ENCODE data around the gene ARFIP1.

Gene ARFIP1

GRCh38 chr4:152819026-152819645, 39.4 kb downstream of the ARFIP1 start:
- TF ChIP-seq CTCF (IDR thresholded peaks at IDR 0.05; ENCODE audit: insufficient read depth, low read depth, low read length, missing control alignments): no peak
- no peak overlapping the region for H3K4me3 ChIP-seq (ENCODE audit: low read depth, low read length)
- DNase-seq (ENCODE audit: low read depth): no peak

- TF ChIP-seq CTCF (IDR thresholded peaks at IDR 0.05; ENCODE audit: insufficient read depth, low read depth, low read length, missing control alignments): no peak
Measured at GRCh38 chr4:152820073-152820472, 40.3 kb downstream of the ARFIP1 start.

GRCh38 chr4:152822323-152822722, 42.6 kb downstream of the ARFIP1 start:
- DNase-seq (ENCODE audit: low read depth): no peak
- TF ChIP-seq CTCF (IDR thresholded peaks at IDR 0.05; ENCODE audit: insufficient read depth, low read depth, low read length, missing control alignments): no peak
- no peak overlapping the region for H3K4me3 ChIP-seq (ENCODE audit: low read depth, low read length)

More at GRCh38 chr4:152820073-152820472, 40.3 kb downstream of the ARFIP1 start:
- H3K4me3 ChIP-seq (ENCODE audit: low read depth, low read length): no peak overlapping the region
- DNase-seq (ENCODE audit: low read depth): no peak

- TF ChIP-seq CTCF (IDR thresholded peaks at IDR 0.05; ENCODE audit: insufficient read depth, low read depth, low read length, missing control alignments): no peak
- no peak for DNase-seq (ENCODE audit: low read depth)
- no peak overlapping the region for H3K4me3 ChIP-seq (ENCODE audit: low read depth, low read length)
Measured at GRCh38 chr4:152824561-152824960, 44.8 kb downstream of the ARFIP1 start.

DNA sequence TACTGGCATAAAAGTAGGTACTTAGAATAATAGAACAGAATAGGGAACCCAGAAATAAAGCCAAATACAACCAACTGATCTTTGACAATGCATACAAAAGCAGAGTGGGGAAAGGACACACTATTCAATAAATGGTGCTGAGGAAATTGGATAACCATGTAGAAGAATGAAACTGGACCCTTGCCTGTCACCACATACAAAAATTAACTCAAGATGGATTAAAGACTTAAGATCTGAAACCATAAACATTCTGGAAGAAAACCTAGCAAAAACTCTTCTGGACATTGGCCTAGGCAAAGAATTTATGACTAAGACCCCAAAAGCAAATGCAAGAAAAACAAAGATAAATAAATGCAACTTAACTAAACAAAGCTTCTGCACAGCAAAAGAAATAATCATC, 45.6 kb downstream of the ARFIP1 start:
- DNase-seq (ENCODE audit: low read depth): no peak
- TF ChIP-seq CTCF (IDR thresholded peaks at IDR 0.05; ENCODE audit: insufficient read depth, low read depth, low read length, missing control alignments): no peak

DNA sequence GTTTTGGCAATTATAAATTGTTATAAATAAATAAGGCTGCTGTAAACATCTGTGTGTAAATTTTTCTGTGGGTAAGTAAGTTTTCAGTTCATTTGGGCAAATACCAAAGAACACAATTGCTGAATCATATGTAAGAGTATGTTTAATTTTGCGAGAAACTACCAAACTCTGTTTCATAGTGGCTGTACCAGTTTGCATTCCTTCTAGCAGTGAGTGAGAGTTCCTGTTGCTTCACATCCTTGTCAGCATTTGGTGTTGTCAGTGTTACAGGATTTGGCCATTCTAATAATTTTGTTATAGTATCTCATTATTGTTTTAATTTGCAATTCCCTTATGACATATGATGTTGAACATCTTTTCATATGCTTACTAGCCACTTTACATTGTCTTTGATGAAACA, 48.4 kb downstream of the ARFIP1 start:
- no peak overlapping the region for H3K4me3 ChIP-seq (ENCODE audit: low read depth, low read length)
- TF ChIP-seq CTCF (IDR thresholded peaks at IDR 0.05; ENCODE audit: insufficient read depth, low read depth, low read length, missing control alignments): no peak
- no peak for DNase-seq (ENCODE audit: low read depth)

More for the DNA sequence above, 45.6 kb downstream of the ARFIP1 start:
- no peak overlapping the region for H3K4me3 ChIP-seq (ENCODE audit: low read depth, low read length)

DNA sequence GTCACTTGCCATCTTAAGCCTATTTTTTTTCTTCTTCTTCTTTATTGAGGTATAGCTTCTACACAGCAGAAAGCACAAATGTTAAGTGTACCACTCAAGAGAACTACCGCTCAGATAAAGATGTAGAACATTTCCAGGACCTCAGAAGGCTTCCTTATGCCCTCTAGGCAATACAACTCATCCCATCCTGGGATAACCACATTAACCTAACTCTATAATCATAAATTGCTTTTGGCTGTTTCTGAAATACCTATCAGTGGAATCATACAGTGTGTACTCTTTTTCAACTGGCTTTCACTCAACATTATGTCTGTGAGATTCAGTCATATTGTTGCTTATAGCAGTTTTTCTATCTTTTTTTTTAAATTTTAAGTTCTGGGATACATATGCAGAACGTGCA, 51.7 kb downstream of the ARFIP1 start:
- TF ChIP-seq CTCF (IDR thresholded peaks at IDR 0.05; ENCODE audit: insufficient read depth, low read depth, low read length, missing control alignments): no peak
- DNase-seq (ENCODE audit: low read depth): no peak
- H3K4me3 ChIP-seq (ENCODE audit: low read depth, low read length): no peak overlapping the region

All from GM12865 (cell line).